Endothelial cell of umbilical vein (primary cell): ENCODE measurements around the gene ETV6. TPM values are rescaled to one million over a fixed set of nuclear protein-coding genes. Genes with fewer than 3 reads are reported as not detected.

Experiments
- BruUV-seq: library from RNA; stranded (reverse); fragments of 400-500 nt; replicated peaks from 2 replicates; lab custom pipeline; 2021; lab: Mats Ljungman, UMichigan
- CTCF ChIA-PET: fragments of 300-600, 350-600 bp; sonication (Branson Sonifier 250); formaldehyde crosslinking; loops from one replicate; lab custom pipeline; 2021; ENCODE audit warnings: antibody characterized with exemption, inconsistent platforms; lab: Charles Lee
- POLR2A ChIA-PET: fragments of 300-600, 350-600 bp; sonication (Branson Sonifier 250); formaldehyde crosslinking; loops from one replicate; lab custom pipeline; 2021; ENCODE audit warnings: antibody characterized with exemption, inconsistent platforms; lab: Charles Lee
- DNase-seq: peaks from one replicate; pipeline ENCODE4 v3.0.0-alpha.2; 2011; ENCODE audit warnings: low read depth, low spot score
- FAIRE-seq: peaks from 2 replicates; lab custom pipeline; 2011; peaks lifted over from hg19 to GRCh38; lab: Jason Lieb, UNC
- H2AFZ ChIP-seq: 2 replicates; pipeline ENCODE4 v1.6.0; 2012; ENCODE audit warnings: low read depth, low read length, control low read depth, inconsistent platforms
- H3K27ac ChIP-seq: 2 replicates; pipeline ENCODE4 v1.5.1; 2011; ENCODE audit warnings: low read depth, mild to moderate bottlenecking, control low read depth, low read length, moderate library complexity; ENCODE audit not compliant: insufficient read depth
- H3K27me3 ChIP-seq, 2 experiments: 2 replicates each; pipeline versions ENCODE4 v1.6.0 to v1.6.1; 2011; ENCODE audit warnings: low read length in 2 of 2, mixed read lengths in 1 of 2; ENCODE audit not compliant: control insufficient read depth in 2 of 2, insufficient read depth in 2 of 2
- H3K36me3 ChIP-seq, 2 experiments: 2 replicates in 1 of 2; 3 replicates in 1 of 2; pipeline ENCODE4 v1.5.1; 2011; ENCODE audit warnings: low read length in 2 of 2, mild to moderate bottlenecking in 1 of 2, moderate library complexity in 1 of 2; ENCODE audit not compliant: control insufficient read depth in 2 of 2, insufficient read depth in 2 of 2; ENCODE audit errors: extremely low read depth in 1 of 2
- H3K4me1 ChIP-seq: 3 replicates; pipeline ENCODE4 v1.5.1; 2011; ENCODE audit warnings: mild to moderate bottlenecking, low read length; ENCODE audit not compliant: control insufficient read depth, insufficient read depth; ENCODE audit errors: extremely low read depth
- H3K4me2 ChIP-seq: 2 replicates; pipeline ENCODE4 v1.6.1; 2011; ENCODE audit warnings: low read length, control low read depth, mixed read lengths; ENCODE audit not compliant: insufficient read depth
- H3K4me3 ChIP-seq, 3 experiments: fragments of 200-600 bp in 1 of 3; sonication (generic), shearing (Covaris generic) in 1 of 3; replicated peaks in 1 of 3; 2 replicates each; pipeline ENCODE4 v1.5.1; 2011 to 2016; ENCODE audit warnings: control low read depth in 3 of 3, low read length in 3 of 3, mild to moderate bottlenecking in 2 of 3, inconsistent platforms in 1 of 3, low read depth in 1 of 3, moderate library complexity in 1 of 3; ENCODE audit not compliant: insufficient read depth in 1 of 3
- H3K79me2 ChIP-seq: 2 replicates; pipeline ENCODE4 v1.6.0; 2012; ENCODE audit warnings: low read length, inconsistent platforms; ENCODE audit not compliant: control insufficient read depth, insufficient read depth
- H3K9ac ChIP-seq: replicated peaks from 2 replicates; pipeline ENCODE3; 2011; ENCODE audit warnings: low read length, control low read depth; ENCODE audit not compliant: insufficient read depth; ENCODE audit errors: extremely low read depth
- H3K9me1 ChIP-seq: replicated peaks from 3 replicates; pipeline ENCODE4 v1.6.0; 2011; ENCODE audit warnings: mild to moderate bottlenecking, low read length; ENCODE audit not compliant: control insufficient read depth, insufficient read depth; ENCODE audit errors: extremely low read depth
- H3K9me3 ChIP-seq: replicated peaks from 2 replicates; pipeline ENCODE4 v1.5.1; 2012; ENCODE audit warnings: low read length, inconsistent platforms; ENCODE audit not compliant: control insufficient read depth, insufficient read depth
- H4K20me1 ChIP-seq: replicated peaks from 2 replicates; pipeline ENCODE3; 2011; ENCODE audit warnings: mild to moderate bottlenecking, low read length; ENCODE audit not compliant: control insufficient read depth, insufficient read depth; ENCODE audit errors: extremely low read depth
- EZH2 ChIP-seq: IDR thresholded peaks from 2 replicates; pipeline ENCODE4 v1.6.1; 2012; ENCODE audit warnings: borderline replicate concordance, low read depth, mild to moderate bottlenecking, moderate library complexity, low read length, inconsistent platforms; ENCODE audit not compliant: severe bottlenecking
- FOS ChIP-seq: IDR thresholded peaks from 2 replicates; pipeline ENCODE4 v1.6.1; 2011; ENCODE audit warnings: mild to moderate bottlenecking, low read length, moderate library complexity, borderline replicate concordance; ENCODE audit not compliant: insufficient read depth
- GATA2 ChIP-seq: IDR thresholded peaks from 2 replicates; pipeline ENCODE4 v1.7.0; 2011; ENCODE audit warnings: low read depth, mild to moderate bottlenecking, moderate library complexity, mixed read lengths, low read length; ENCODE audit not compliant: insufficient read length, insufficient read depth
- JUN ChIP-seq: IDR thresholded peaks from 2 replicates; pipeline ENCODE4 v1.6.1; 2011; ENCODE audit warnings: borderline replicate concordance, low read depth; ENCODE audit not compliant: insufficient read length, insufficient read depth
- MAX ChIP-seq: IDR thresholded peaks from 2 replicates; pipeline ENCODE4 v1.6.1; 2011; ENCODE audit not compliant: insufficient read depth, insufficient read length
- MYC ChIP-seq: IDR thresholded peaks from one replicate; pipeline ENCODE4 v1.6.1; 2011; ENCODE audit warnings: mild to moderate bottlenecking, low read depth, low read length
- POLR2A ChIP-seq: IDR thresholded peaks from 2 replicates; pipeline ENCODE4 v1.6.1; 2012; ENCODE audit warnings: low read depth, mild to moderate bottlenecking, control low read depth, low read length
- POLR2AphosphoS5 ChIP-seq: IDR thresholded peaks from 2 replicates; pipeline ENCODE4 v1.6.1; 2012; ENCODE audit warnings: low read depth, mild to moderate bottlenecking, control low read depth, low read length, moderate library complexity; ENCODE audit not compliant: insufficient read depth
- dilution Hi-C: fragments of 300-500 bp; cut with MboI; formaldehyde crosslinking; loops from one replicate; pipeline ENCODE4 v1.15.0; 2019; ENCODE audit warnings: low sequenced_read_pairs; ENCODE audit not compliant: extremely low pct_ligation_motif_present
- intact Hi-C: fragments of 100-400 bp; cut with micrococcal nuclease; formaldehyde crosslinking; loops from one replicate; pipeline ENCODE4 v1.10.0; 2022
- polyA plus RNA-seq, 4 experiments: library from polyadenylated mRNA; depleted of rRNA in 3 of 4; stranded (reverse) in 3 of 4; unstranded in 1 of 4; fragments of >200 nt; gene quantifications; 2 replicates each; pipeline versions ENCODE4 v1.2.1 to v1.2.3, GENCODE V29; 2011 to 2012; ENCODE audit warnings: missing spikeins in 1 of 4
- total RNA-seq: library from RNA; stranded (reverse); gene quantifications from 2 replicates; pipeline ENCODE4 v1.2.3, GENCODE V29; 2021
- TF ChIP-seq, protein P1 (sequence below), 2 donors: IDR thresholded peaks; 1 replicate in 1 of 2; 2 replicates in 1 of 2; pipeline ENCODE4 v1.5.1; 2011; ENCODE audit warnings: low read length in 2 of 2, mild to moderate bottlenecking in 2 of 2, moderate library complexity in 2 of 2, control low read depth in 1 of 2, inconsistent platforms in 1 of 2, low read depth in 1 of 2; ENCODE audit not compliant: insufficient read depth in 1 of 2; ENCODE audit errors: extremely low read depth in 1 of 2

ETV6 gene
- total and polyA plus RNA-seq, 2 donors (not counting 3 experiments of a cell fraction or from before 2014, with no cell fraction given) = 15.9 to 57.1 TPM

GRCh38 chr12:11717519-11717961 lies 68.1 kb downstream of the ETV6 start:
- no peaks in the 10 kb centered on the region for H4K20me1 ChIP-seq
- H3K79me2 ChIP-seq = peaks cover 47% of the 10 kb centered on the region
- dilution Hi-C loops = no loop called here
- TF ChIP-seq GATA2 (no peak), MAX (no peak), FOS (no peak), POLR2AphosphoS5 (no peak), EZH2 (no peak)
- ChIA-PET CTCF (interaction anchor here (0.9 to 1.5 kb wide), 6 partner anchors 10 to 95 kb away, joined by 3 to 7 read pairs (median 4); no protein-coding TSS in a partner anchor), POLR2A (no interaction called here)
- intact Hi-C loops = loop anchor here (5.0 kb wide), 3 partner anchors 95 to 145 kb away; no protein-coding TSS in a partner anchor
- no peak overlapping the region for H3K4me2 ChIP-seq
- peak overlapping the region; percentile 95 for H3K27ac ChIP-seq
- H3K9me1 ChIP-seq = no peaks in the 10 kb centered on the region
- no TSS peak for BruUV-seq
- no peak overlapping the region for H2AFZ ChIP-seq
- peaks cover 45% of the 10 kb centered on the region for H3K4me1 ChIP-seq
- DNase-seq (no peak), FAIRE-seq (no peak)
- H3K9ac ChIP-seq = no peak overlapping the region
- no peak overlapping the region for H3K4me3 ChIP-seq
- no peaks in the 10 kb centered on the region for H3K9me3 ChIP-seq
- peaks cover 0 to 5% of the 10 kb centered on the region in 2 experiments for H3K36me3 ChIP-seq
- no peaks in the 10 kb centered on the region for H3K27me3 ChIP-seq

GRCh38 chr12:11718105-11718504 lies 68.6 kb downstream of the ETV6 start:
- DNase-seq = no peak
- no peak for FAIRE-seq
- H3K9me3 ChIP-seq = no peaks in the 10 kb centered on the region
- H3K9me1 ChIP-seq = no peaks in the 10 kb centered on the region
- POLR2A ChIA-PET = no interaction called here
- peaks cover 46% of the 10 kb centered on the region for H3K4me1 ChIP-seq
- TF ChIP-seq GATA2 = no peak
- TF ChIP-seq FOS = no peak
- no peak for TF ChIP-seq POLR2AphosphoS5
- TF ChIP-seq MAX = no peak
- TF ChIP-seq POLR2A = no peak
- TF ChIP-seq, protein P1, sequence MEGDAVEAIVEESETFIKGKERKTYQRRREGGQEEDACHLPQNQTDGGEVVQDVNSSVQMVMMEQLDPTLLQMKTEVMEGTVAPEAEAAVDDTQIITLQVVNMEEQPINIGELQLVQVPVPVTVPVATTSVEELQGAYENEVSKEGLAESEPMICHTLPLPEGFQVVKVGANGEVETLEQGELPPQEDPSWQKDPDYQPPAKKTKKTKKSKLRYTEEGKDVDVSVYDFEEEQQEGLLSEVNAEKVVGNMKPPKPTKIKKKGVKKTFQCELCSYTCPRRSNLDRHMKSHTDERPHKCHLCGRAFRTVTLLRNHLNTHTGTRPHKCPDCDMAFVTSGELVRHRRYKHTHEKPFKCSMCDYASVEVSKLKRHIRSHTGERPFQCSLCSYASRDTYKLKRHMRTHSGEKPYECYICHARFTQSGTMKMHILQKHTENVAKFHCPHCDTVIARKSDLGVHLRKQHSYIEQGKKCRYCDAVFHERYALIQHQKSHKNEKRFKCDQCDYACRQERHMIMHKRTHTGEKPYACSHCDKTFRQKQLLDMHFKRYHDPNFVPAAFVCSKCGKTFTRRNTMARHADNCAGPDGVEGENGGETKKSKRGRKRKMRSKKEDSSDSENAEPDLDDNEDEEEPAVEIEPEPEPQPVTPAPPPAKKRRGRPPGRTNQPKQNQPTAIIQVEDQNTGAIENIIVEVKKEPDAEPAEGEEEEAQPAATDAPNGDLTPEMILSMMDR (IDR thresholded peaks at IDR 0.05; ENCODE audit: extremely low read depth in 1 of 2, insufficient read depth in 1 of 2, low read depth in 1 of 2, low read length in 2 of 2) = no peak
- TF ChIP-seq JUN = no peak
- TF ChIP-seq MYC = no peak
- TF ChIP-seq EZH2 = no peak
- H3K27ac ChIP-seq = peak overlapping the region; percentile 95
- H4K20me1 ChIP-seq = no peaks in the 10 kb centered on the region
- H3K4me2 ChIP-seq = no peak overlapping the region
- no peaks in the 10 kb centered on the region for H3K27me3 ChIP-seq
- H3K4me3 ChIP-seq = no peak overlapping the region
- CTCF ChIA-PET = interaction anchor here (0.6 to 1.4 kb wide), 2 partner anchors 48 to 72 kb away, joined by 3 to 4 read pairs; no protein-coding TSS in a partner anchor
- peaks cover 49% of the 10 kb centered on the region for H3K79me2 ChIP-seq
- intact Hi-C loops = loop anchor here (2.0 to 5.0 kb wide), 6 partner anchors 43 to 167 kb away; no protein-coding TSS in a partner anchor
- H3K36me3 ChIP-seq = no peaks in the 10 kb centered on the region
- BruUV-seq = no TSS peak
- dilution Hi-C loops = no loop called here
- no peak overlapping the region for H2AFZ ChIP-seq
- H3K9ac ChIP-seq = no peak overlapping the region
